Retinal pigment epithelial cell (primary cell): Measurements from ENCODE around the gene FBXO8.

Experiments used
- DNase-seq: peaks from one replicate; pipeline ENCODE4 v3.0.0-alpha.2; 2010; ENCODE audit warnings: low read depth
- H3K4me3 ChIP-seq: 2 replicates; pipeline ENCODE4 v1.5.1; 2011; ENCODE audit warnings: mild to moderate bottlenecking, low read length, control low read depth, moderate library complexity
- CTCF ChIP-seq: conservative IDR thresholded peaks from 2 replicates; pipeline ENCODE4 v1.5.1; 2011; ENCODE audit warnings: low read depth, low read length, control low read depth, inconsistent platforms

The FBXO8 gene

GRCh38 chr4:174189392-174190015 is 94.0 kb downstream of the FBXO8 start:
- DNase-seq = no peak
- H3K4me3 ChIP-seq = no peak overlapping the region
- no peak for TF ChIP-seq CTCF
